22Rv1 (cell line): Measurements from ENCODE around the gene RGS4.

Experiments
- ZFX ChIP-seq: fragments of 450-650 bp; IDR thresholded peaks from 2 replicates; pipeline ENCODE4 v1.6.1; 2017; ENCODE audit warnings: antibody characterized with exemption, borderline replicate concordance
- TF ChIP-seq, protein P1 (sequence below): fragments of 450-650 bp; IDR thresholded peaks from 2 replicates; pipeline ENCODE4 v1.5.1; 2017; ENCODE audit warnings: mild to moderate bottlenecking

DNA sequence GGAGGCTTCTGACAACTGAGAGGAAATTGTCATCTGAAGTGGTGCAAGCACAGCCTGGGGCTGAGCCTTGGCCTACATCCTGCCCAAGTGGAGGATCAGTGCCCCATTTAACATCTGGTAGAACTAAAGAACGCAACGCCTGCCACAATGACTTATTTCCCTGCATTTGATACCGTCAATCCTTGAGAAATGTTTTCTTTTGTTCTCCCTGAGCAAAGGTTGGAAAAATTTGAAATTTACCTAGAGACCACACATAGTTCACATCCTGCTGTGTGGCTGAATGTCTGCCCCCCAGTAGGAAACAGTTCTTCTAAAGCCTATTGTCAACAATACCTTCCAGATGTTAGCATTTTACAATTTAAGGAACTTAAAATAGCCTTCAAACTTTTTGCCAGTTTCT is 5.6 kb upstream of the RGS4 start:
- TF ChIP-seq, protein P1, sequence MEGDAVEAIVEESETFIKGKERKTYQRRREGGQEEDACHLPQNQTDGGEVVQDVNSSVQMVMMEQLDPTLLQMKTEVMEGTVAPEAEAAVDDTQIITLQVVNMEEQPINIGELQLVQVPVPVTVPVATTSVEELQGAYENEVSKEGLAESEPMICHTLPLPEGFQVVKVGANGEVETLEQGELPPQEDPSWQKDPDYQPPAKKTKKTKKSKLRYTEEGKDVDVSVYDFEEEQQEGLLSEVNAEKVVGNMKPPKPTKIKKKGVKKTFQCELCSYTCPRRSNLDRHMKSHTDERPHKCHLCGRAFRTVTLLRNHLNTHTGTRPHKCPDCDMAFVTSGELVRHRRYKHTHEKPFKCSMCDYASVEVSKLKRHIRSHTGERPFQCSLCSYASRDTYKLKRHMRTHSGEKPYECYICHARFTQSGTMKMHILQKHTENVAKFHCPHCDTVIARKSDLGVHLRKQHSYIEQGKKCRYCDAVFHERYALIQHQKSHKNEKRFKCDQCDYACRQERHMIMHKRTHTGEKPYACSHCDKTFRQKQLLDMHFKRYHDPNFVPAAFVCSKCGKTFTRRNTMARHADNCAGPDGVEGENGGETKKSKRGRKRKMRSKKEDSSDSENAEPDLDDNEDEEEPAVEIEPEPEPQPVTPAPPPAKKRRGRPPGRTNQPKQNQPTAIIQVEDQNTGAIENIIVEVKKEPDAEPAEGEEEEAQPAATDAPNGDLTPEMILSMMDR = no peak
- TF ChIP-seq ZFX = no peak
